SH-SY5Y (cell line): ENCODE results near the gene BRPF3.

ENCODE experiments used
- GATA2 ChIP-seq: IDR thresholded peaks from 2 replicates; pipeline ENCODE4 v1.6.1; 2011; ENCODE audit warnings: mild to moderate bottlenecking, low read depth, low read length
- GATA3 ChIP-seq: IDR thresholded peaks from 2 replicates; pipeline ENCODE4 v1.6.1; 2011; ENCODE audit warnings: low read depth, mild to moderate bottlenecking, low read length, moderate library complexity

- TF ChIP-seq GATA3, result no peak
- TF ChIP-seq GATA2, result no peak
Observed at GRCh38 chr6:36186199-36186598, 10.3 kb upstream of the BRPF3 start.
